IMR-90 (cell line): ENCODE measurements around the gene MSH5.

Experiments
- BHLHE40 ChIP-seq: fragments of 150-350 bp; IDR thresholded peaks from 2 replicates; pipeline ENCODE4 v1.6.1; 2016; ENCODE audit warnings: mild to moderate bottlenecking, low read depth, low read length
- CEBPB ChIP-seq: IDR thresholded peaks from 2 replicates; pipeline ENCODE4 v1.6.1; 2012; ENCODE audit warnings: low read depth, low read length, improper control_type of control experiment
- CHD1 ChIP-seq: IDR thresholded peaks from 2 replicates; pipeline ENCODE4 v1.6.1; 2012; ENCODE audit warnings: low read depth, low read length, improper control_type of control experiment
- CTCF ChIP-seq: conservative IDR thresholded peaks from 2 replicates; pipeline ENCODE4 v1.5.1; 2012; ENCODE audit warnings: mild to moderate bottlenecking, low read depth, low read length, improper control_type of control experiment
- ELK1 ChIP-seq: fragments of 150-350 bp; IDR thresholded peaks from 2 replicates; pipeline ENCODE4 v1.6.1; 2016; ENCODE audit warnings: low read depth, mild to moderate bottlenecking, low read length, moderate library complexity, borderline replicate concordance
- MAFK ChIP-seq: IDR thresholded peaks from 2 replicates; pipeline ENCODE4 v1.6.1; 2012; ENCODE audit warnings: low read depth, low read length, improper control_type of control experiment
- MAZ ChIP-seq: IDR thresholded peaks from 2 replicates; pipeline ENCODE4 v1.6.1; 2012; ENCODE audit warnings: low read depth, mild to moderate bottlenecking, low read length, improper control_type of control experiment, moderate library complexity, borderline replicate concordance
- MXI1 ChIP-seq: IDR thresholded peaks from 2 replicates; pipeline ENCODE4 v1.6.1; 2012; ENCODE audit warnings: low read depth, mild to moderate bottlenecking, low read length, moderate library complexity, borderline replicate concordance
- POLR2A ChIP-seq: IDR thresholded peaks from 2 replicates; pipeline ENCODE4 v1.6.1; 2012; ENCODE audit warnings: mild to moderate bottlenecking, low read depth, low read length
- RAD21 ChIP-seq: IDR thresholded peaks from 2 replicates; pipeline ENCODE4 v1.6.1; 2012; ENCODE audit warnings: low read length, improper control_type of control experiment
- RCOR1 ChIP-seq: IDR thresholded peaks from 2 replicates; pipeline ENCODE4 v1.6.1; 2012; ENCODE audit warnings: mild to moderate bottlenecking, low read length, improper control_type of control experiment; ENCODE audit not compliant: insufficient replicate concordance
- RFX5 ChIP-seq: IDR thresholded peaks from 2 replicates; pipeline ENCODE4 v1.8.0; 2012; ENCODE audit warnings: low read depth, mild to moderate bottlenecking, low read length, moderate library complexity
- SMC3 ChIP-seq: fragments of 150-350 bp; IDR thresholded peaks from 2 replicates; pipeline ENCODE4 v1.6.1; 2016; ENCODE audit warnings: low read depth, mild to moderate bottlenecking, antibody characterized with exemption, low read length, moderate library complexity
- USF2 ChIP-seq: fragments of 150-350 bp; IDR thresholded peaks from 2 replicates; pipeline ENCODE4 v1.6.1; 2017; ENCODE audit warnings: mild to moderate bottlenecking, antibody characterized with exemption, low read length, low read depth

GRCh38 chr6:31742894-31743293 lies 3.1 kb downstream of the MSH5 start:
- no peak for TF ChIP-seq CTCF
- TF ChIP-seq USF2 = no peak
- TF ChIP-seq POLR2A = no peak
- no peak for TF ChIP-seq CHD1
- no peak for TF ChIP-seq RCOR1
- TF ChIP-seq BHLHE40 = no peak
- TF ChIP-seq ELK1 = no peak
- TF ChIP-seq CEBPB = no peak
- TF ChIP-seq MAFK = no peak
- TF ChIP-seq SMC3 = no peak
- no peak for TF ChIP-seq RFX5
- no peak for TF ChIP-seq RAD21
- no peak for TF ChIP-seq MXI1
- no peak for TF ChIP-seq MAZ
